Fibroblast of pulmonary artery (primary cell): ENCODE measurements around the gene SIAE.

Experiments used
- DNase-seq: peaks from one replicate; pipeline ENCODE4 v3.0.0-alpha.2; 2010; ENCODE audit warnings: low read depth
- H3K4me3 ChIP-seq: replicated peaks from 2 replicates; pipeline ENCODE4 v1.5.1; 2011; ENCODE audit warnings: low read depth, mild to moderate bottlenecking, control low read depth, low read length, moderate library complexity
- TF ChIP-seq, protein P1 (sequence below): IDR thresholded peaks from 2 replicates; pipeline ENCODE4 v1.5.1; 2011; ENCODE audit warnings: mild to moderate bottlenecking, control low read depth, low read length, inconsistent platforms; ENCODE audit errors: missing control alignments

Gene SIAE

DNA sequence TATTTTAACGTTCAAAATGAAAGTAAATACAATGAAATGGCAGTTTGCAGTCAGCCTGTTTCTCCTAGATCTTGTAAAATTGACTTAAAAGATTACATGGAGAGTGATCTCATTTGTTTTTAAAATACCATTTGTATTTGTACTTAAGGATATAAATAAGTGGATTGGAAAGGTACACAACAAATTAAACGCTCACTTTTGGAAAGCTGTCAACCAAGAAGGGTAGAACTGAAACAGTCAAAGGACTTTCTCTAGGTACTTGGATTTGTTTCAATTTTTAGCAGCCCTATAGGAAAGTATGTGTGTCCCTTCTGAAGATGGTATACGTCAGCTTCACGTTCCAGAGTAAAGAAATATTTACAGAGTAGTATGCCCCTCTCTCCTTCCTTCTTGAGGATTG lies 43.6 kb downstream of the SIAE start:
- H3K4me3 ChIP-seq, result no peak overlapping the region
- DNase-seq, result no peak
- TF ChIP-seq, protein P1, sequence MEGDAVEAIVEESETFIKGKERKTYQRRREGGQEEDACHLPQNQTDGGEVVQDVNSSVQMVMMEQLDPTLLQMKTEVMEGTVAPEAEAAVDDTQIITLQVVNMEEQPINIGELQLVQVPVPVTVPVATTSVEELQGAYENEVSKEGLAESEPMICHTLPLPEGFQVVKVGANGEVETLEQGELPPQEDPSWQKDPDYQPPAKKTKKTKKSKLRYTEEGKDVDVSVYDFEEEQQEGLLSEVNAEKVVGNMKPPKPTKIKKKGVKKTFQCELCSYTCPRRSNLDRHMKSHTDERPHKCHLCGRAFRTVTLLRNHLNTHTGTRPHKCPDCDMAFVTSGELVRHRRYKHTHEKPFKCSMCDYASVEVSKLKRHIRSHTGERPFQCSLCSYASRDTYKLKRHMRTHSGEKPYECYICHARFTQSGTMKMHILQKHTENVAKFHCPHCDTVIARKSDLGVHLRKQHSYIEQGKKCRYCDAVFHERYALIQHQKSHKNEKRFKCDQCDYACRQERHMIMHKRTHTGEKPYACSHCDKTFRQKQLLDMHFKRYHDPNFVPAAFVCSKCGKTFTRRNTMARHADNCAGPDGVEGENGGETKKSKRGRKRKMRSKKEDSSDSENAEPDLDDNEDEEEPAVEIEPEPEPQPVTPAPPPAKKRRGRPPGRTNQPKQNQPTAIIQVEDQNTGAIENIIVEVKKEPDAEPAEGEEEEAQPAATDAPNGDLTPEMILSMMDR, result no peak

DNA sequence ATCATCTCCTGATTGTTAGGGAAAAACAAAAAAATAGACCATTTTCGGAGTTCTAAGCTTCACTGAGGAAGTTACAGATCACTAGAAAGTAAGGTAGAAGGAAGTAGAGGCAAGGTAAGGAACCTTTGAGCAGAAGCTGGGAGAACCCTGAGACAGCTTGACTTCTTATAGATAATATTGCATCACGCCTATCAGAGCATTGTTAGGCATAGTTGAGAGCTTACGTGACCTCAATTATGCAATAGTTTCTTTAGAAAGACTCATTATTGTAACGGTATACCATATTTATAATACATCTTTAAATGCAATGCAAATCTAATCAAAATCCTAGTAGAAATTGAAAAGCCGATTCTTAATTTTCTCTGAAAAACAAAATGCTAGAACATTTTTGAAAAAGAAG lies 46.0 kb downstream of the SIAE start:
- H3K4me3 ChIP-seq, result no peak overlapping the region
- TF ChIP-seq, protein P1, result no peak
- DNase-seq, result no peak

DNA sequence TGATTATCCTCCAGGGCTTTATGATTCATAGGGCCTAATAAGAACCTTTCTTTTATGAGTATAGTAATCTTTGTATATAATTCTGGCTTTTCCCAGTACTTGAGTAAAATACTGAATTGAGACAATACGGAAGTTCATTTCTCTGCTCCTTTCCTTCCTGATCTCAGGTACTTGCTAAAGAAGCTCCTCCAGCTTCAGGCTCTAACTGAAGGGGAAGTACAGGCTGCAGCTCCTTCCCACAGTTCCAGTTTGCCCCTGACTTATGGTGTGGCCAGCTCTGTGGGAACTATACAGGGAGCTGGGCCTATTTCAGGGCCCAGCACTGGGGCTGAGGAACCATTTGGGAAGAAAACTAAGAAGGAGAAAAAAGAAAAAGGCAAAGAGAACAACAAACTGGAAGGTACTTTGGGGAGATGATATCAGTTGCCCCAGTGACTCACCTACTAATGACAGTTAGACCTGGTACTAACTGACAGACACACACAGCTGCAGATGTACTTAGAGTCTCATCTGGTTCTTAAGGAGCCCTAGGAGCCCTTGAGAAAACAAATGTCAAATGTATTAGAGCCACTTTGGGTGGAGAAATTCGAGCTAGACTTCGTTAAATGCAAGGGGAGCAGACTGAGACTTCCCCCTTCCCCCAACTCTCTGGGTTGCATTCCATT lies 47.9 kb downstream of the SIAE start:
- no peak overlapping the region for H3K4me3 ChIP-seq
- no peak for DNase-seq
- TF ChIP-seq, protein P1, result no peak

DNA sequence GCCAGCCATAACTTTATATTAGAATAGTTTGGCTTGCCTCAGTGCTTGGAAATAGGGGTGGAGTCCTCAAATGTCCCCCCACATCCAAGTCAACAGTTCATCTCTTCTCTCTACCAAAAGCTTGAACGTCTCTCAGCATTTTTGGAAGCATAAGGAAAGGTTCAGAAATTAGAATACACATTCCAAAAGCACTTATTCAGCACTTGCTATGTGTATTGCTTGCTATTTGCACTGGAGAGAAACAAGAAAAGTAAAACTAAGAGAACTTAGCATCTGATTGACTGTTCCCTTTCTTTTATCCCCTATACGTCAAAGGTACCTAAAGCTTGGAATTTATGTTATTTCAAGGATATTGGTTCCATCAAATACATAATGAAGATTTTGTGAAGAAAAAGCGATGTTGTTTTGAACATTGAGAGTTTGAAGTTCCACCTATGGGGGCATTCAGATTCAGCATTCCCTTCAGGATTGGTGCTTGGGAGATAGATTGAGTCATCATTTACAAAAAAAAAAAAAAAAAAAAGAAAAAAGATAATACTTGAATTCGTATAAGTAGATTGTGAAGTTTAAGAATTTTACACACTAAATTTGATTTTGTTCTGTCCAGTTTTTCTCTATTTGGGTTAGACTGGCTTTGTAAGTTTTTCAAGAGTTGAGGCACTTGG lies 49.5 kb downstream of the SIAE start:
- TF ChIP-seq, protein P1, result no peak
- H3K4me3 ChIP-seq, result peak overlapping the region; percentile 97
- no peak for DNase-seq

DNA sequence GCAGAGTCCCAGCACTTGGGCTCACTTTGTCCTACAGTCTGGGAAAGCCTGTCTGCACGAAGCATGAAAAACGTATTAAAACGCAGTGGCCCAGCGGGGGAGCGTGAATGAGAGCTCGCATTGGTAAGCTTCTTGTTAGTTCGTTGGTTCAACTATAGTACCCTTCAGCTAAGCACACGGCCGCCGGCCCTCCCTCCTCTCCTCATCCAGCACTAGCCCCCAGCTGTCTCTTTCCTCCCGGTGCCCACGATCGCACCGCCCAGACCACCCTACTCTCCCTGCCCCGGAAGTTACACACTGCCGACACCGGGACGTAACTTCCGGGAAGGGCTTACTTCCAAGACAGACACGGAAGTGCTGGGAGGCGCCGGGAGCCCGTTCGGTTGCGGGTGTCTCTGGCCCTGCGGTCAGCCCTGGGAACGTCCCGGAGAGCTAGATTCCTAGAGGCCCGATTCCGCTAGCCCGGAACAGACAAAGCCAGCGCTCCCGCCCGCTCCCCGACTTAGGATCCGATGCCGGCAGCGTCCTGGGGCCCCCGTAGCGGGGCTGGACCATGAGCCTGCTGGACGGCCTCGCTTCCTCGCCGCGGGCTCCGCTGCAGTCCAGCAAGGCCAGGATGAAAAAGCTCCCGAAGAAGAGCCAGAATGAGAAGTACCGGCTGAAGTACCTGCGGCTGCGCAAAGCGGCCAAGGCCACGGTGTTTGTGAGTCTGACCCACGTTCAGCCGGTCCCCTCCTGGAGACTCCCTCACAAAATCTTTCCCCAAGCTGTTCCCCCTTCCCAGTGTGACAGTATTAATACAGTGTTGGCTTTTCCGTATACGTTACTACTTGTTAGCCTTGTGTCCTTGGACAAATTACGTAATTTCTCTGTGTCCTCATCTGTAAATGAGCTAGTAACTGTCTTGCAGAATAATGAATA lies 50.7 kb downstream of the SIAE start, which contains the start of gene TBRG1:
Gene TBRG1, plus strand, starts transcription at position 334 of the 921 bp plus-strand sequence. Its CDS starts 220 bp downstream, at position 554.
- peak; percentile 91 for DNase-seq
- TF ChIP-seq, protein P1, result no peak
- H3K4me3 ChIP-seq, result peak within 1 kb of the TSS; percentile 97

DNA sequence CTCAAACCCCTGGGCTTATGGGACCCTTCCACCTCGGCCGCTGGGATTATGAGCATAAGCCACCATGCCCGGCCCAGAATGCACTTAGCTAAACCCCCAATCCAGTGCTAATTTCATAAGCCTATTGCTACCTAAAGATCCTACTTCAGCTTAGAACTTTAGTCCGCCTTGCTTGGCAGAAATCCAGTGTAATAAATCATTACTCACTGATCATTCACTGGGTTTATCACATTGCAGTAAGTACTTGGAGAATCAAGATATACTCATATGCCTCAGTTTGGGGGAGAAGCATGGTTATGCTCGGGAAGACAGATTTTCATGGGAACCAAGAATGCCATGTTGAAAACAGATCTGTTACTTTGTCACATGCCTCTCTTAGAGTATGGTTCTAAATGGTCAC lies 54.7 kb downstream of the SIAE start:
- H3K4me3 ChIP-seq, result no peak overlapping the region
- no peak for DNase-seq
- TF ChIP-seq, protein P1, result no peak
